B cell (primary cell): Measurements from ENCODE around the gene WBP1L. TPM values are rescaled to one million over a fixed set of nuclear protein-coding genes. Genes with fewer than 3 reads are reported as not detected.

Experiments used
- ATAC-seq: fragments of 200-7000 bp; cut with Tn5 transposase; one replicate; pipeline ENCODE4 v1.10.0; 2021; ENCODE audit warnings: low read depth, mild to moderate bottlenecking, moderate number of reproducible peaks, moderate library complexity
- CTCF ChIA-PET: fragments of 350-600 bp; sonication (Branson Sonifier 250); formaldehyde crosslinking; loops from one replicate; lab custom pipeline; 2021; ENCODE audit warnings: antibody characterized with exemption, inconsistent platforms; lab: Charles Lee
- POLR2A ChIA-PET: fragments of 350-600 bp; sonication (Branson Sonifier 250); formaldehyde crosslinking; loops from one replicate; lab custom pipeline; 2021; ENCODE audit warnings: antibody characterized with exemption; lab: Charles Lee
- DNase-seq: peaks from one replicate; pipeline ENCODE4 v3.0.0; 2013
- H2AFZ ChIP-seq: 2 replicates; pipeline ENCODE4 v1.6.1; 2012; ENCODE audit warnings: mild to moderate bottlenecking, low read depth, low read length; ENCODE audit not compliant: insufficient read depth, poor library complexity, severe bottlenecking
- H3K27ac ChIP-seq, 2 donors: 1 replicate in 1 of 2; 2 replicates in 1 of 2; pipeline ENCODE4 v1.5.1; 2012 to 2013; ENCODE audit warnings: low read length in 2 of 2, mild to moderate bottlenecking in 2 of 2, moderate library complexity in 1 of 2
- H3K27me3 ChIP-seq, 4 experiments: fragments of 200-600 bp in 1 of 4; sonication (generic) in 1 of 4; replicated peaks in 1 of 4; 1 replicate in 2 of 4; 2 replicates in 2 of 4; pipeline versions ENCODE4 v1.6.1 to v1.7.0; 2013 to 2016; ENCODE audit warnings: low read length in 3 of 4, mild to moderate bottlenecking in 2 of 4, mixed read lengths in 1 of 4, moderate library complexity in 1 of 4; ENCODE audit not compliant: insufficient read depth in 4 of 4, control insufficient read depth in 3 of 4; ENCODE audit errors: control extremely low read depth in 1 of 4
- H3K36me3 ChIP-seq, 2 experiments: replicated peaks in 1 of 2; 1 replicate in 1 of 2; 2 replicates in 1 of 2; pipeline versions ENCODE4 v1.6.1 to v1.7.1; 2013; ENCODE audit warnings: low read length in 1 of 2; ENCODE audit not compliant: insufficient read depth in 2 of 2, control insufficient read depth in 1 of 2; ENCODE audit errors: control extremely low read depth in 1 of 2, extremely low read depth in 1 of 2
- H3K4me1 ChIP-seq, 2 donors: fragments of 200-600 bp in 1 of 2; sonication (generic) in 1 of 2; 1 replicate in 1 of 2; 2 replicates in 1 of 2; pipeline versions ENCODE4 v1.5.1 to v1.6.1; 2013 to 2017; ENCODE audit warnings: low read length in 2 of 2; ENCODE audit not compliant: control insufficient read depth in 2 of 2, insufficient read depth in 2 of 2
- H3K4me2 ChIP-seq: replicated peaks from 2 replicates; pipeline ENCODE3; 2012; ENCODE audit warnings: mild to moderate bottlenecking, low read depth, low read length; ENCODE audit not compliant: poor library complexity, severe bottlenecking
- H3K4me3 ChIP-seq, 5 experiments: fragments of 200-600 bp in 1 of 5; sonication (generic) in 1 of 5; 1 replicate in 3 of 5; 2 replicates in 2 of 5; pipeline versions ENCODE4 v1.5.1 to v1.7.0; 2011 to 2016; ENCODE audit warnings: low read length in 4 of 5, mild to moderate bottlenecking in 4 of 5, low read depth in 2 of 5, control low read depth in 1 of 5, moderate library complexity in 1 of 5; ENCODE audit not compliant: insufficient read depth in 1 of 5; ENCODE audit errors: control extremely low read depth in 1 of 5, extremely low read depth in 1 of 5
- H3K79me2 ChIP-seq: fragments of 200-600 bp; sonication (generic); one replicate; pipeline ENCODE4 v1.6.0; 2016; ENCODE audit warnings: low read length; ENCODE audit not compliant: control insufficient read depth, insufficient read depth
- H3K9ac ChIP-seq: fragments of 200-600 bp; sonication (generic); 2 replicates; pipeline ENCODE4 v1.6.1; 2017; ENCODE audit warnings: mild to moderate bottlenecking, low read length, moderate library complexity
- H3K9me3 ChIP-seq, 3 donors: one replicate each; pipeline versions ENCODE4 v1.6.1 to v1.7.1; 2013; ENCODE audit warnings: low read length in 2 of 3; ENCODE audit not compliant: control insufficient read depth in 2 of 3, insufficient read depth in 1 of 3; ENCODE audit errors: control extremely low read depth in 1 of 3
- H4K20me1 ChIP-seq: 2 replicates; pipeline ENCODE4 v1.6.0; 2012; ENCODE audit warnings: mild to moderate bottlenecking, low read length; ENCODE audit not compliant: insufficient read depth, control insufficient read depth, poor library complexity, severe bottlenecking
- H3K27ac Mint-ChIP-seq: one replicate; pipeline ENCODE4 v1.8.0; 2021; ENCODE audit warnings: mixed read lengths
- H3K27me3 Mint-ChIP-seq: one replicate; pipeline ENCODE4 v1.8.0; 2021; ENCODE audit warnings: mixed read lengths
- H3K4me1 Mint-ChIP-seq: one replicate; pipeline ENCODE4 v1.8.0; 2021; ENCODE audit warnings: mixed read lengths
- H3K4me3 Mint-ChIP-seq: one replicate; pipeline ENCODE4 v1.8.0; 2021; ENCODE audit warnings: mixed read lengths
- H3K9me3 Mint-ChIP-seq: one replicate; pipeline ENCODE4 v1.8.0; 2022; ENCODE audit warnings: mixed read lengths; ENCODE audit not compliant: insufficient read depth
- EZH2 ChIP-seq: IDR thresholded peaks from 2 replicates; pipeline ENCODE4 v1.6.1; 2012; ENCODE audit warnings: borderline replicate concordance, low read depth, mild to moderate bottlenecking, moderate library complexity, low read length; ENCODE audit not compliant: insufficient read depth, poor library complexity, severe bottlenecking
- WGBS: methylation state at CpG from one replicate; pipeline ENCODE4 v1.1.5; 2013; ENCODE audit warnings: missing lambda C conversion rate; ENCODE audit not compliant: insufficient coverage; 5-methylcytosine and 5-hydroxymethylcytosine counted together
- intact Hi-C: fragments of 100-400 bp; cut with micrococcal nuclease; formaldehyde crosslinking; loops from one replicate; pipeline ENCODE4 v1.10.0; 2022
- polyA plus RNA-seq: library from polyadenylated mRNA; depleted of rRNA; stranded (reverse); fragments of >200 nt; gene quantifications from 2 replicates; pipeline ENCODE4 v1.2.3, GENCODE V29; 2012
- total RNA-seq, 2 donors: library from RNA; stranded (reverse); fragments of 120-200 nt in 1 of 2; gene quantifications; 1 replicate in 1 of 2; 2 replicates in 1 of 2; pipeline versions ENCODE4 v1.2.3 to v1.2.4, GENCODE V29; 2013 to 2022
- TF ChIP-seq, protein P1 (sequence below): fragments of 200-600 bp; IDR thresholded peaks from one replicate; pipeline ENCODE4 v1.8.0; 2022; ENCODE audit warnings: antibody characterized with exemption, mild to moderate bottlenecking

The WBP1L gene
- total and polyA plus RNA-seq, 2 donors (not counting 1 experiment from before 2014, with no cell fraction given) = 14.3 to 43.2 TPM

DNA sequence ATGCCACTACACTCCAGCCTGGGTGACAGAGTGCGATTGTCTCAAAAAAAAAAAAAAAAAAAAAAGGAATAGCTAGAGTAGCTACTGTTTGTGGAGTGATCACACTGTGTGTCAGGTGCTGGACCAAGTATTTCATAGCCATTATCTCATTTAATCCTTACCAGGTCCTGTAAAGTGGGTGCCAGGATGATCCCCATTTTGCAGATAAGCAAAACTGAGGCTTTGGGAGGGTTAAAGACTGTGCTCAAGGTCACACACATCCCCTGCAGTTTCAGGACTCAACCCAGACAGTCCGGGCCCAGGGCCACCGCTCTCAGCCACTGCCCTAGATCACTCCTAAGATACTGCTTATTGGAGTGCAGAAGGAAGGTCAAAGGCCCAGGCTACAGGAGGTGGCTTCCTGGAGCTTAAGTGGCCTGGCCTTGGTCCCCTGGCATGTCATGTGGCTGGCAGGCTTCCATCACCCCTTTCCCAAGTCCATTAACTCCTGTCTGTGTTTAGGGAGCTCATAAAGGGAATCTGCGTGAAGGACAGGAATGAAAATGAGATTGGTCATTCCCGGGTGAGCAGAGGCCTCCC is 12.4 kb upstream of the WBP1L start:
- H3K27ac Mint-ChIP-seq = no peak overlapping the region
- no peaks in the 10 kb centered on the region for H3K9me3 Mint-ChIP-seq
- intact Hi-C loops = no loop called here
- H3K4me3 Mint-ChIP-seq = no peak overlapping the region
- peaks cover 4% of the 10 kb centered on the region for H3K79me2 ChIP-seq
- H3K9me3 ChIP-seq = no peaks in the 10 kb centered on the region
- no peak for ATAC-seq
- H3K4me3 ChIP-seq = no peak overlapping the region
- DNase-seq = no peak
- H3K27ac ChIP-seq = no peak overlapping the region
- no peaks in the 10 kb centered on the region for H4K20me1 ChIP-seq
- no peak overlapping the region for H3K4me2 ChIP-seq
- no peaks in the 10 kb centered on the region for H3K27me3 Mint-ChIP-seq
- H3K36me3 ChIP-seq = peaks cover 0 to 26% of the 10 kb centered on the region in 2 experiments
- TF ChIP-seq EZH2 = no peak
- TF ChIP-seq, protein P1, sequence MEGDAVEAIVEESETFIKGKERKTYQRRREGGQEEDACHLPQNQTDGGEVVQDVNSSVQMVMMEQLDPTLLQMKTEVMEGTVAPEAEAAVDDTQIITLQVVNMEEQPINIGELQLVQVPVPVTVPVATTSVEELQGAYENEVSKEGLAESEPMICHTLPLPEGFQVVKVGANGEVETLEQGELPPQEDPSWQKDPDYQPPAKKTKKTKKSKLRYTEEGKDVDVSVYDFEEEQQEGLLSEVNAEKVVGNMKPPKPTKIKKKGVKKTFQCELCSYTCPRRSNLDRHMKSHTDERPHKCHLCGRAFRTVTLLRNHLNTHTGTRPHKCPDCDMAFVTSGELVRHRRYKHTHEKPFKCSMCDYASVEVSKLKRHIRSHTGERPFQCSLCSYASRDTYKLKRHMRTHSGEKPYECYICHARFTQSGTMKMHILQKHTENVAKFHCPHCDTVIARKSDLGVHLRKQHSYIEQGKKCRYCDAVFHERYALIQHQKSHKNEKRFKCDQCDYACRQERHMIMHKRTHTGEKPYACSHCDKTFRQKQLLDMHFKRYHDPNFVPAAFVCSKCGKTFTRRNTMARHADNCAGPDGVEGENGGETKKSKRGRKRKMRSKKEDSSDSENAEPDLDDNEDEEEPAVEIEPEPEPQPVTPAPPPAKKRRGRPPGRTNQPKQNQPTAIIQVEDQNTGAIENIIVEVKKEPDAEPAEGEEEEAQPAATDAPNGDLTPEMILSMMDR = no peak
- H3K27me3 ChIP-seq = no peaks in the 10 kb centered on the region
- ChIA-PET CTCF (interaction anchor here (0.6 to 1.2 kb wide), 3 partner anchors 41 to 170 kb away, joined by 3 to 4 read pairs (median 4); no protein-coding TSS in a partner anchor), POLR2A (interaction anchor here (0.5 to 0.7 kb wide), 3 partner anchors 10 to 99 kb away, joined by 4 to 6 read pairs (median 5); no protein-coding TSS in a partner anchor)
- no peak overlapping the region for H2AFZ ChIP-seq
- WGBS = 100% methylated on average over 1 of the region's 5 CpGs
- H3K4me1 Mint-ChIP-seq = no peaks in the 10 kb centered on the region
- H3K9ac ChIP-seq = no peak overlapping the region
- H3K4me1 ChIP-seq = no peaks in the 10 kb centered on the region

DNA sequence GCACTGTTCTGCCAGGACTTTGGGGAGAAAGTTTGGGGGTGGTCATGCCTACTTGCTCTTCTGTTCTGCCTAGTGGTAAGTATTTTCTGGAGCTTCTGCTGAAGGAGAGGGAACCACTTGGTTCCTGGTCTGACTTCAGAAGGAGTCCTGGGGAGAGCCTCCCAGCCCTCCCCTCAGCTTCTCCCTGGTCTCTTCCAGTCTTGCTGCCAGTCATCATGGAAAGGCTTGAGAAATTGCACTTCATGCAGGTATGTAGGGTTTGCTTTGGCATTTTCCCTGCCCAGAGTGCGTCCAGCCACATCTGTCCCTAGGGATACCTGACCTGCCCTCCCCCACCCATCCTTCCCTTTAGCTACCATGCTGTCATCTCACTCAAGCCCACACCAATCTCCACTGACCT is 11.1 kb upstream of the WBP1L start:
- no peaks in the 10 kb centered on the region for H3K27me3 ChIP-seq
- Mint-ChIP-seq H3K27me3 (no peaks in the 10 kb centered on the region), H3K4me3 (no peak overlapping the region), H3K4me1 (no peaks in the 10 kb centered on the region), H3K9me3 (no peaks in the 10 kb centered on the region), H3K27ac (no peak overlapping the region)
- no peak overlapping the region for H3K9ac ChIP-seq
- ATAC-seq (no peak), DNase-seq (no peak)
- no peak overlapping the region for H2AFZ ChIP-seq
- intact Hi-C loops = no loop called here
- H3K36me3 ChIP-seq = peaks cover 0 to 20% of the 10 kb centered on the region in 2 experiments
- H3K4me3 ChIP-seq = no peak overlapping the region
- no peaks in the 10 kb centered on the region for H3K79me2 ChIP-seq
- ChIA-PET POLR2A (no interaction called here), CTCF (no interaction called here)
- no peak overlapping the region for H3K4me2 ChIP-seq
- 86% methylated on average over 1 of the region's 1 CpG for WGBS
- H3K4me1 ChIP-seq = no peaks in the 10 kb centered on the region
- no peak overlapping the region for H3K27ac ChIP-seq
- no peak for TF ChIP-seq EZH2
- TF ChIP-seq, protein P1 = no peak
- H4K20me1 ChIP-seq = no peaks in the 10 kb centered on the region
- H3K9me3 ChIP-seq = no peaks in the 10 kb centered on the region
